Activated CD8-positive, alpha-beta memory T cell treated with anti-CD3 and anti-CD28 coated beads for 48 hours (primary cell): Measurements from ENCODE around the gene NEFH.

Experiments
- DNase-seq, 3 experiments: peaks; one replicate each; pipeline ENCODE4 v3.0.0-alpha.2; 2020; ENCODE audit warnings: low read depth in 2 of 3, low spot score in 2 of 3

Gene NEFH

GRCh38 chr22:29493636-29494035, 13.6 kb downstream of the NEFH start:
- no peak for DNase-seq

- DNase-seq = no peak
Measured at GRCh38 chr22:29499852-29500251, 19.8 kb downstream of the NEFH start.

GRCh38 chr22:29503811-29504372, 23.9 kb downstream of the NEFH start:
- no peak for DNase-seq

GRCh38 chr22:29509298-29509697, 29.3 kb downstream of the NEFH start:
- no peak for DNase-seq

- no peak for DNase-seq
Measured at GRCh38 chr22:29509815-29510214, 29.8 kb downstream of the NEFH start.

GRCh38 chr22:29510542-29510941, 30.5 kb downstream of the NEFH start:
- DNase-seq = no peak

- no peak for DNase-seq
Measured at GRCh38 chr22:29511126-29511862, 31.3 kb downstream of the NEFH start.

GRCh38 chr22:29512031-29512430, 32.0 kb downstream of the NEFH start:
- no peak for DNase-seq

GRCh38 chr22:29517215-29517908, 37.3 kb downstream of the NEFH start:
- DNase-seq = no peak

GRCh38 chr22:29518427-29518826, 38.4 kb downstream of the NEFH start:
- DNase-seq = no peak

GRCh38 chr22:29519996-29520395, 40.0 kb downstream of the NEFH start:
- DNase-seq = no peak

- DNase-seq = no peak
Measured at GRCh38 chr22:29520851-29521250, 40.8 kb downstream of the NEFH start.

- DNase-seq = no peak
Measured at GRCh38 chr22:29521526-29521925, 41.5 kb downstream of the NEFH start.

GRCh38 chr22:29523761-29524160, 43.7 kb downstream of the NEFH start:
- no peak for DNase-seq

GRCh38 chr22:29524442-29525191, 44.6 kb downstream of the NEFH start:
- DNase-seq = no peak

- no peak for DNase-seq
Measured at GRCh38 chr22:29528144-29528543, 48.1 kb downstream of the NEFH start.

GRCh38 chr22:29530716-29531115, 50.7 kb downstream of the NEFH start:
- no peak for DNase-seq

GRCh38 chr22:29531419-29531818, 51.4 kb downstream of the NEFH start:
- no peak for DNase-seq

GRCh38 chr22:29536411-29536810, 56.4 kb downstream of the NEFH start:
- DNase-seq = no peak

GRCh38 chr22:29539105-29539504, 59.1 kb downstream of the NEFH start:
- no peak for DNase-seq
